RWPE1 (cell line): ENCODE results near the gene KCTD13.

Source experiments
- CTCF ChIA-PET: fragments of 350-600 bp; sonication (Branson Sonifier 250); formaldehyde crosslinking; extraction: SDS; loops from one replicate; lab custom pipeline; 2021; lab: Yijun Ruan, JAX
- POLR2A ChIA-PET: fragments of 400-600 bp; formaldehyde crosslinking; extraction: SDS; loops from one replicate; lab custom pipeline; 2020; ENCODE audit warnings: antibody characterized with exemption; ENCODE audit not compliant: low non-redundant PET; lab: Yijun Ruan, JAX
- DNase-seq: peaks from one replicate; pipeline ENCODE4 v3.0.0; 2012; ENCODE audit warnings: low spot score
- H3K27ac ChIP-seq: fragments of 450-650 bp; 2 replicates; pipeline ENCODE4 v1.5.1; 2017
- CTCF ChIP-seq: fragments of 450-650 bp; conservative IDR thresholded peaks from 2 replicates; pipeline ENCODE4 v1.5.1; 2017; ENCODE audit warnings: low read depth, mild to moderate bottlenecking

The KCTD13 gene

GRCh38 chr16:29926711-29927052 lies 656 bp upstream of the KCTD13 start:
- CTCF ChIA-PET, result interaction anchor here (0.7 kb wide), 1 partner anchor 61 kb away, joined by 3 read pairs; no protein-coding TSS in a partner anchor

GRCh38 chr16:29925105-29925756 lies 795 bp downstream of the KCTD13 start:
- DNase-seq, result peak; percentile 30
- ChIA-PET CTCF (interaction anchor here (0.5 to 1.2 kb wide), 3 partner anchors 17 to 217 kb away, joined by 3 to 5 read pairs (median 4); no protein-coding TSS in a partner anchor), POLR2A (interaction anchor here (0.6 to 1.2 kb wide), 5 partner anchors 9 to 99 kb away, joined by 3 to 10 read pairs (median 3); no protein-coding TSS in a partner anchor)
- TF ChIP-seq CTCF, result no peak
- H3K27ac ChIP-seq, result peak overlapping the region; percentile 81

More at GRCh38 chr16:29926711-29927052, 656 bp upstream of the KCTD13 start:
- no peak for TF ChIP-seq CTCF
- peak; percentile 34 for DNase-seq
- POLR2A ChIA-PET, result interaction anchor here (0.6 to 1.2 kb wide), 6 partner anchors 18 to 139 kb away, joined by 3 to 10 read pairs (median 4); partner anchors contain the start of genes ALDOA and TMEM219
- peak overlapping the region; percentile 81 for H3K27ac ChIP-seq

GRCh38 chr16:29922986-29923501 lies 3.0 kb downstream of the KCTD13 start:
- ChIA-PET CTCF (interaction anchor here (0.6 kb wide), 1 partner anchor 24 kb away, joined by 4 read pairs; no protein-coding TSS in a partner anchor), POLR2A (interaction anchor here (0.5 kb wide), 1 partner anchor 24 kb away, joined by 3 read pairs; no protein-coding TSS in a partner anchor)
- no peak overlapping the region for H3K27ac ChIP-seq
- no peak for DNase-seq
- TF ChIP-seq CTCF, result no peak

GRCh38 chr16:29922326-29922725 lies 3.7 kb downstream of the KCTD13 start:
- POLR2A ChIA-PET, result no interaction called here
- DNase-seq, result no peak
- H3K27ac ChIP-seq, result no peak overlapping the region
- CTCF ChIA-PET, result no interaction called here
- no peak for TF ChIP-seq CTCF

- DNase-seq, result no peak
- TF ChIP-seq CTCF, result no peak
- POLR2A ChIA-PET, result no interaction called here
- H3K27ac ChIP-seq, result no peak overlapping the region
- CTCF ChIA-PET, result interaction anchor here (0.6 kb wide), 1 partner anchor 220 kb away, joined by 3 read pairs; no protein-coding TSS in a partner anchor
Measured at GRCh38 chr16:29921034-29921385, 5.0 kb downstream of the KCTD13 start.

- H3K27ac ChIP-seq, result no peak overlapping the region
- POLR2A ChIA-PET, result no interaction called here
- no peak for TF ChIP-seq CTCF
Measured at GRCh38 chr16:29920288-29921033, 5.6 kb downstream of the KCTD13 start.

More at GRCh38 chr16:29920288-29921033, 5.6 kb downstream of the KCTD13 start:
- no peak for DNase-seq
- CTCF ChIA-PET, result interaction anchor here (0.6 kb wide), 1 partner anchor 220 kb away, joined by 3 read pairs; no protein-coding TSS in a partner anchor
